Mesenchymal stem cell (in vitro differentiated cells and primary cell): Measurements from ENCODE around the gene LARGE1.

ENCODE experiments used
- DNase-seq: peaks from one replicate; pipeline ENCODE4 v3.0.0-alpha.2; 2013
- H2AFZ ChIP-seq: one replicate; pipeline ENCODE4 v1.6.1; 2013; ENCODE audit warnings: low read depth, mild to moderate bottlenecking, control low read depth, inconsistent platforms, low read length, moderate library complexity
- H2AK5ac ChIP-seq: 2 replicates; pipeline ENCODE4 v1.6.1; 2013; ENCODE audit warnings: low read length, moderate library complexity, mild to moderate bottlenecking, inconsistent platforms; ENCODE audit not compliant: severe bottlenecking
- H2BK120ac ChIP-seq: one replicate; pipeline ENCODE4 v1.6.1; 2013; ENCODE audit warnings: low read depth, mild to moderate bottlenecking, inconsistent platforms, low read length, moderate library complexity
- H2BK12ac ChIP-seq, 2 experiments: one replicate each; pipeline ENCODE4 v1.6.1; 2013; ENCODE audit warnings: inconsistent platforms in 2 of 2, low read length in 2 of 2, mild to moderate bottlenecking in 2 of 2, moderate library complexity in 2 of 2, control low read depth in 1 of 2
- H2BK15ac ChIP-seq: one replicate; pipeline ENCODE4 v1.6.1; 2013; ENCODE audit warnings: mild to moderate bottlenecking, low read depth, inconsistent platforms; ENCODE audit not compliant: poor library complexity, severe bottlenecking
- H2BK5ac ChIP-seq: 2 replicates; pipeline ENCODE4 v1.6.1; 2013; ENCODE audit warnings: low read depth, mild to moderate bottlenecking, low read length, control low read depth, inconsistent platforms; ENCODE audit not compliant: poor library complexity, severe bottlenecking
- H3K14ac ChIP-seq, 2 experiments: one replicate each; pipeline ENCODE4 v1.6.1; 2013; ENCODE audit warnings: inconsistent platforms in 2 of 2, low read length in 2 of 2, control low read depth in 1 of 2, mild to moderate bottlenecking in 1 of 2, moderate library complexity in 1 of 2
- H3K18ac ChIP-seq, 2 experiments: one replicate each; pipeline ENCODE4 v1.6.1; 2013; ENCODE audit warnings: inconsistent platforms in 2 of 2, low read length in 2 of 2, control low read depth in 1 of 2, low read depth in 1 of 2, mild to moderate bottlenecking in 1 of 2
- H3K23ac ChIP-seq, 2 experiments: one replicate each; pipeline ENCODE4 v1.6.1; 2013; ENCODE audit warnings: inconsistent platforms in 2 of 2, low read length in 2 of 2, mild to moderate bottlenecking in 2 of 2, moderate library complexity in 2 of 2, control low read depth in 1 of 2
- H3K27ac ChIP-seq: 2 replicates; pipeline ENCODE4 v1.5.1; 2013; ENCODE audit warnings: mild to moderate bottlenecking, moderate library complexity, low read length, control low read depth, inconsistent platforms; ENCODE audit not compliant: poor library complexity, severe bottlenecking
- H3K27me3 ChIP-seq, 2 experiments: 2 replicates each; pipeline versions ENCODE4 v1.6.1 to v1.7.0; 2013; ENCODE audit warnings: low read length in 2 of 2, mild to moderate bottlenecking in 2 of 2, moderate library complexity in 2 of 2, control low read depth in 1 of 2, inconsistent platforms in 1 of 2; ENCODE audit not compliant: control insufficient read depth in 1 of 2, insufficient read depth in 1 of 2
- H3K36me3 ChIP-seq, 2 experiments: 2 replicates each; pipeline versions ENCODE4 v1.6.1 to v1.7.0; 2013; ENCODE audit warnings: low read length in 2 of 2, control low read depth in 1 of 2, inconsistent platforms in 1 of 2, low read depth in 1 of 2, mild to moderate bottlenecking in 1 of 2; ENCODE audit not compliant: insufficient read depth in 2 of 2, control insufficient read depth in 1 of 2
- H3K4ac ChIP-seq, 2 experiments: one replicate each; pipeline ENCODE4 v1.6.1; 2013; ENCODE audit warnings: inconsistent platforms in 2 of 2, low read length in 2 of 2, mild to moderate bottlenecking in 2 of 2, moderate library complexity in 2 of 2, control low read depth in 1 of 2, low read depth in 1 of 2
- H3K4me1 ChIP-seq: 2 replicates; pipeline ENCODE4 v1.6.1; 2013; ENCODE audit warnings: low read depth, low read length, control low read depth; ENCODE audit not compliant: control insufficient read depth, insufficient read depth
- H3K4me2 ChIP-seq: 2 replicates; pipeline ENCODE4 v1.6.1; 2013; ENCODE audit warnings: low read length, mild to moderate bottlenecking, inconsistent platforms; ENCODE audit not compliant: poor library complexity, severe bottlenecking
- H3K4me3 ChIP-seq, 2 experiments: 2 replicates each; pipeline versions ENCODE4 v1.5.1 to v1.7.0; 2013; ENCODE audit warnings: low read length in 2 of 2, mild to moderate bottlenecking in 2 of 2, control low read depth in 1 of 2, low read depth in 1 of 2; ENCODE audit not compliant: insufficient read depth in 1 of 2
- H3K79me1 ChIP-seq: replicated peaks from 2 replicates; pipeline ENCODE4 v1.6.1; 2013; ENCODE audit warnings: mild to moderate bottlenecking, control low read depth, low read length, inconsistent platforms; ENCODE audit not compliant: poor library complexity, severe bottlenecking
- H3K9ac ChIP-seq: 2 replicates; pipeline ENCODE4 v1.7.0; 2013; ENCODE audit warnings: mild to moderate bottlenecking, low read length, moderate library complexity
- H3K9me3 ChIP-seq: 2 replicates; pipeline ENCODE4 v1.7.0; 2013; ENCODE audit warnings: mild to moderate bottlenecking, low read length; ENCODE audit not compliant: control insufficient read depth
- H4K8ac ChIP-seq: one replicate; pipeline ENCODE4 v1.6.1; 2013; ENCODE audit warnings: inconsistent platforms, mild to moderate bottlenecking, low read length, moderate library complexity
- H4K91ac ChIP-seq: one replicate; pipeline ENCODE4 v1.6.1; 2013; ENCODE audit warnings: mild to moderate bottlenecking, low read length, inconsistent platforms
- WGBS: methylation state at CpG from one replicate; pipeline ENCODE4 v1.1.7; 2013; ENCODE audit warnings: mixed read lengths; 5-methylcytosine and 5-hydroxymethylcytosine counted together

LARGE1 gene

GRCh38 chr22:33481550-33481949 lies 438.7 kb downstream of the LARGE1 start:
- Histone ChIP-seq H3K9ac (no peak overlapping the region), H2BK12ac (no peak overlapping the region), H3K18ac (no peak overlapping the region), H2AFZ (no peak overlapping the region), H3K4ac (no peak overlapping the region), H3K27ac (no peak overlapping the region), H2BK120ac (no peak overlapping the region), H2BK5ac (no peak overlapping the region), H2BK15ac (no peak overlapping the region), H4K8ac (no peak overlapping the region), H4K91ac (no peak overlapping the region), H3K4me1 (peaks cover 2% of the 10 kb centered on the region), H3K36me3 (no peaks in the 10 kb centered on the region), H3K4me2 (no peak overlapping the region), H3K9me3 (no peaks in the 10 kb centered on the region), H2AK5ac (no peak overlapping the region), H3K4me3 (no peak overlapping the region), H3K23ac (no peak overlapping the region), H3K14ac (no peak overlapping the region), H3K27me3 (peaks cover 0 to 5% of the 10 kb centered on the region in 2 experiments), H3K79me1 (no peaks in the 10 kb centered on the region)
- WGBS: over 99% methylated on average over 5 of the region's 5 CpGs
- no peak for DNase-seq

DNA sequence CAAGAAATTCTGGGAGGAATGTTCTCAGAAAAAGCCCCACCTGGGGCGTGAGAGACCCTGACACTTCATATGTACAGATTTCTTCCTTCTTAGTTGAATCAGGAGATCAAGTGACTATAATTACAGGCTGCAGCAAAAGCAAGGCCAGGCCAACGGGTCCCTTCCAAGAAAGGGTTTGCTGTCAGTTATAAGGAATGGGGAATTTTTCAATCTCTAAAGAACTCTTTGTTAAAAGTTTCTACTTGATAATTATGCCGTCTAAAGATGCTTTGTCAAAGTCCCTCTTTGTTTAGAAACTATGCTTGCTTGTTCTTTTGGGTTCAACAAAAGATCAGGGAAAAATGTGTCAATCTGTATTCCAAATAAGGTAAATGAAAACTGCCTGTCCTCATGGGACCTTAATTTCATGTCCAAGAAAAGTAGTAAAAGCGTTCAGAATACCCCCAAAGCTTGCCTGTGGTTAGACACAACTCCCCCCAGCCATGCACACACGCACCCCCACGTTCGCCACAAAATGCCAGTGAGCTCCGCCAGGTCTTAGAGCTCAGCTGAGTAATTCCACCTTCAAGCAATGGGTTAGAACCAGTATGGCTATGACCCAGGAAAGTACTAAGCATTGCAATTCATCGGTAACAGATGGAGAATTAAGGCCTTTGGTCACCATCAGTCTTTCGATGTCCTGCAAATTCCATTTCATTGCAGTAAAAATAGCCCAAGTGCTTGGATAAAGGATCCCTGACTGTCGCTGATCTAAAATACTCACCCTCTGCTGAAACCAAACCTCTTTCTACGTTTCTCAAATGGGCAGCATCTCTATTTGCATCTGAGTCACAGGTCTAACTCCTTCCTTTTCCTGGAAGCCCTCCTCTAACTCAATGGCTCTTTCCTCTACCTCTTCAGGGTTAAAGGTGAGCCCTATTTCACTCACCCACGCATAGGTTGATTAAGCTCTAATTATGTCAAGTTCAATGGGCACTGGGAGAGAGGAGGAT lies 442.9 kb downstream of the LARGE1 start:
- Histone ChIP-seq H3K4me2 (no peak overlapping the region), H3K27ac (no peak overlapping the region), H2BK12ac (no peak overlapping the region), H3K23ac (no peak overlapping the region), H3K4me3 (no peak overlapping the region), H3K9ac (no peak overlapping the region), H3K4me1 (peaks cover 2% of the 10 kb centered on the region), H2BK5ac (no peak overlapping the region), H2AFZ (no peak overlapping the region), H2BK120ac (no peak overlapping the region), H3K9me3 (no peaks in the 10 kb centered on the region), H3K36me3 (no peaks in the 10 kb centered on the region), H4K91ac (no peak overlapping the region), H3K4ac (no peak overlapping the region), H2AK5ac (no peak overlapping the region), H4K8ac (no peak overlapping the region), H3K18ac (no peak overlapping the region), H3K27me3 (peaks cover 0 to 5% of the 10 kb centered on the region in 2 experiments), H3K14ac (no peak overlapping the region), H2BK15ac (no peak overlapping the region), H3K79me1 (no peaks in the 10 kb centered on the region)
- DNase-seq: no peak
- 87% methylated on average over 11 of the region's 13 CpGs for WGBS

- Histone ChIP-seq H3K14ac (no peak overlapping the region), H2BK12ac (no peak overlapping the region), H4K91ac (no peak overlapping the region), H2AK5ac (no peak overlapping the region), H4K8ac (no peak overlapping the region), H2BK120ac (no peak overlapping the region), H2AFZ (no peak overlapping the region), H3K18ac (no peak overlapping the region), H3K27me3 (peaks cover 0 to 5% of the 10 kb centered on the region in 2 experiments), H3K9ac (no peak overlapping the region), H3K79me1 (no peaks in the 10 kb centered on the region), H3K36me3 (no peaks in the 10 kb centered on the region), H2BK5ac (no peak overlapping the region), H3K4me2 (no peak overlapping the region), H3K27ac (no peak overlapping the region), H2BK15ac (no peak overlapping the region), H3K9me3 (no peaks in the 10 kb centered on the region), H3K4me3 (no peak overlapping the region), H3K4ac (no peak overlapping the region), H3K23ac (no peak overlapping the region), H3K4me1 (peaks cover 2% of the 10 kb centered on the region)
- whole genome bisulfite sequencing: 47% methylated on average over 13 of the region's 13 CpGs
- DNase-seq: peak; percentile 69
Measured at GRCh38 chr22:33476716-33477115, 443.6 kb downstream of the LARGE1 start.

GRCh38 chr22:33476206-33476605 lies 444.1 kb downstream of the LARGE1 start:
- Histone ChIP-seq H2BK12ac (no peak overlapping the region), H3K27me3 (peaks cover 0 to 5% of the 10 kb centered on the region in 2 experiments), H3K9ac (no peak overlapping the region), H3K4ac (no peak overlapping the region), H3K9me3 (no peaks in the 10 kb centered on the region), H3K4me1 (peaks cover 2% of the 10 kb centered on the region), H3K18ac (no peak overlapping the region), H3K14ac (no peak overlapping the region), H4K91ac (no peak overlapping the region), H3K79me1 (no peaks in the 10 kb centered on the region), H2BK5ac (no peak overlapping the region), H2AK5ac (no peak overlapping the region), H3K4me3 (no peak overlapping the region), H2AFZ (no peak overlapping the region), H3K36me3 (no peaks in the 10 kb centered on the region), H3K27ac (no peak overlapping the region), H2BK120ac (no peak overlapping the region), H3K23ac (no peak overlapping the region), H4K8ac (no peak overlapping the region), H3K4me2 (no peak overlapping the region), H2BK15ac (no peak overlapping the region)
- peak; percentile 9 for DNase-seq
- WGBS: 75% methylated on average over 3 of the region's 4 CpGs
